ENCODE results near the gene ZNF397.

The ZNF397 gene

GRCh38 chr18:35246831-35247230 is 6.0 kb downstream of the ZNF397 start:
- DNase-seq (ENCODE audit: low read depth): no peak
- H3K4me1 ChIP-seq (ENCODE audit: control insufficient read depth, insufficient read depth, low read length): peaks cover 14% of the 10 kb centered on the region
- H3K4me3 ChIP-seq (ENCODE audit: low read length): peak overlapping the region; percentile 47
- H3K9me3 ChIP-seq (ENCODE audit: control insufficient read depth, low read length): peaks cover 91% of the 10 kb centered on the region
- peaks cover 91% of the 10 kb centered on the region for H3K36me3 ChIP-seq (ENCODE audit: control insufficient read depth, insufficient read depth, low read length, severe bottlenecking)
- no peak overlapping the region for H3K9ac ChIP-seq (ENCODE audit: low read length)
- no peaks in the 10 kb centered on the region for H3K27me3 ChIP-seq (replicated peaks; ENCODE audit: control insufficient read depth, insufficient read depth, low read length)

GRCh38 chr18:35247412-35248249 is 6.8 kb downstream of the ZNF397 start:
- Histone ChIP-seq H3K9me3 (ENCODE audit: control insufficient read depth, low read length) (peaks cover 94% of the 10 kb centered on the region), H3K36me3 (ENCODE audit: control insufficient read depth, insufficient read depth, low read length, severe bottlenecking) (peaks cover 94% of the 10 kb centered on the region)

GRCh38 chr18:35248429-35248828 is 7.6 kb downstream of the ZNF397 start:
- H3K9me3 ChIP-seq (ENCODE audit: control insufficient read depth, low read length): peaks cover 94% of the 10 kb centered on the region
- no peak overlapping the region for H3K9ac ChIP-seq (ENCODE audit: low read length)
- H3K36me3 ChIP-seq (ENCODE audit: control insufficient read depth, insufficient read depth, low read length, severe bottlenecking): peaks cover 94% of the 10 kb centered on the region
- DNase-seq (ENCODE audit: low read depth): no peak
- H3K4me3 ChIP-seq (ENCODE audit: low read length): no peak overlapping the region
- no peaks in the 10 kb centered on the region for H3K27me3 ChIP-seq (replicated peaks; ENCODE audit: control insufficient read depth, insufficient read depth, low read length)
- peaks cover 6% of the 10 kb centered on the region for H3K4me1 ChIP-seq (ENCODE audit: control insufficient read depth, insufficient read depth, low read length)

More at GRCh38 chr18:35247412-35248249, 6.8 kb downstream of the ZNF397 start:
- Histone ChIP-seq H3K9ac (ENCODE audit: low read length) (no peak overlapping the region), H3K4me1 (ENCODE audit: control insufficient read depth, insufficient read depth, low read length) (peaks cover 6% of the 10 kb centered on the region), H3K4me3 (ENCODE audit: low read length) (peak overlapping the region; percentile 47), H3K27me3 (replicated peaks; ENCODE audit: control insufficient read depth, insufficient read depth, low read length) (no peaks in the 10 kb centered on the region)
- DNase-seq (ENCODE audit: low read depth): no peak

GRCh38 chr18:35252466-35252865 is 11.6 kb downstream of the ZNF397 start:
- Histone ChIP-seq H3K27me3 (replicated peaks; ENCODE audit: control insufficient read depth, insufficient read depth, low read length) (no peaks in the 10 kb centered on the region), H3K9ac (ENCODE audit: low read length) (no peak overlapping the region), H3K4me3 (ENCODE audit: low read length) (peak overlapping the region; percentile 37), H3K4me1 (ENCODE audit: control insufficient read depth, insufficient read depth, low read length) (no peaks in the 10 kb centered on the region), H3K9me3 (ENCODE audit: control insufficient read depth, low read length) (peaks cover 79% of the 10 kb centered on the region), H3K36me3 (ENCODE audit: control insufficient read depth, insufficient read depth, low read length, severe bottlenecking) (peaks cover 76% of the 10 kb centered on the region)
- DNase-seq (ENCODE audit: low read depth): no peak

GRCh38 chr18:35253655-35254287 is 12.9 kb downstream of the ZNF397 start:
- Histone ChIP-seq H3K9ac (ENCODE audit: low read length) (no peak overlapping the region), H3K27me3 (replicated peaks; ENCODE audit: control insufficient read depth, insufficient read depth, low read length) (no peaks in the 10 kb centered on the region), H3K4me3 (ENCODE audit: low read length) (peak overlapping the region; percentile 37), H3K9me3 (ENCODE audit: control insufficient read depth, low read length) (peaks cover 66% of the 10 kb centered on the region), H3K36me3 (ENCODE audit: control insufficient read depth, insufficient read depth, low read length, severe bottlenecking) (peaks cover 71% of the 10 kb centered on the region), H3K4me1 (ENCODE audit: control insufficient read depth, insufficient read depth, low read length) (no peaks in the 10 kb centered on the region)
- DNase-seq (ENCODE audit: low read depth): no peak

- no peaks in the 10 kb centered on the region for H3K4me1 ChIP-seq (ENCODE audit: control insufficient read depth, insufficient read depth, low read length)
- H3K9me3 ChIP-seq (ENCODE audit: control insufficient read depth, low read length): peaks cover 43% of the 10 kb centered on the region
- no peak for DNase-seq (ENCODE audit: low read depth)
- H3K27me3 ChIP-seq (replicated peaks; ENCODE audit: control insufficient read depth, insufficient read depth, low read length): no peaks in the 10 kb centered on the region
- no peak overlapping the region for H3K9ac ChIP-seq (ENCODE audit: low read length)
- H3K4me3 ChIP-seq (ENCODE audit: low read length): no peak overlapping the region
- H3K36me3 ChIP-seq (ENCODE audit: control insufficient read depth, insufficient read depth, low read length, severe bottlenecking): peaks cover 62% of the 10 kb centered on the region
Observed at GRCh38 chr18:35256947-35257346, 16.1 kb downstream of the ZNF397 start.

GRCh38 chr18:35264409-35264808 is 23.6 kb downstream of the ZNF397 start:
- DNase-seq (ENCODE audit: low read depth): no peak
- Histone ChIP-seq H3K9ac (ENCODE audit: low read length) (no peak overlapping the region), H3K4me3 (ENCODE audit: low read length) (no peak overlapping the region), H3K9me3 (ENCODE audit: control insufficient read depth, low read length) (peaks cover 5% of the 10 kb centered on the region), H3K4me1 (ENCODE audit: control insufficient read depth, insufficient read depth, low read length) (no peaks in the 10 kb centered on the region), H3K36me3 (ENCODE audit: control insufficient read depth, insufficient read depth, low read length, severe bottlenecking) (peaks cover 38% of the 10 kb centered on the region), H3K27me3 (replicated peaks; ENCODE audit: control insufficient read depth, insufficient read depth, low read length) (no peaks in the 10 kb centered on the region)

GRCh38 chr18:35267161-35267651 is 26.4 kb downstream of the ZNF397 start:
- DNase-seq (ENCODE audit: low read depth): no peak
- Histone ChIP-seq H3K4me1 (ENCODE audit: control insufficient read depth, insufficient read depth, low read length) (no peaks in the 10 kb centered on the region), H3K4me3 (ENCODE audit: low read length) (peak overlapping the region; percentile 84), H3K9me3 (ENCODE audit: control insufficient read depth, low read length) (peaks cover 5% of the 10 kb centered on the region), H3K9ac (ENCODE audit: low read length) (peak overlapping the region; percentile 83), H3K27me3 (replicated peaks; ENCODE audit: control insufficient read depth, insufficient read depth, low read length) (no peaks in the 10 kb centered on the region), H3K36me3 (ENCODE audit: control insufficient read depth, insufficient read depth, low read length, severe bottlenecking) (peaks cover 20% of the 10 kb centered on the region)

GRCh38 chr18:35267809-35268208 is 27.0 kb downstream of the ZNF397 start:
- H3K4me1 ChIP-seq (ENCODE audit: control insufficient read depth, insufficient read depth, low read length): no peaks in the 10 kb centered on the region
- H3K4me3 ChIP-seq (ENCODE audit: low read length): peak overlapping the region; percentile 84
- peak overlapping the region; percentile 83 for H3K9ac ChIP-seq (ENCODE audit: low read length)
- H3K36me3 ChIP-seq (ENCODE audit: control insufficient read depth, insufficient read depth, low read length, severe bottlenecking): peaks cover 13% of the 10 kb centered on the region
- DNase-seq (ENCODE audit: low read depth): no peak
- H3K9me3 ChIP-seq (ENCODE audit: control insufficient read depth, low read length): peaks cover 5% of the 10 kb centered on the region
- H3K27me3 ChIP-seq (replicated peaks; ENCODE audit: control insufficient read depth, insufficient read depth, low read length): no peaks in the 10 kb centered on the region

- no peak overlapping the region for H3K9ac ChIP-seq (ENCODE audit: low read length)
- H3K4me3 ChIP-seq (ENCODE audit: low read length): no peak overlapping the region
- peaks cover 4% of the 10 kb centered on the region for H3K36me3 ChIP-seq (ENCODE audit: control insufficient read depth, insufficient read depth, low read length, severe bottlenecking)
- H3K27me3 ChIP-seq (replicated peaks; ENCODE audit: control insufficient read depth, insufficient read depth, low read length): no peaks in the 10 kb centered on the region
- H3K9me3 ChIP-seq (ENCODE audit: control insufficient read depth, low read length): peaks cover 5% of the 10 kb centered on the region
- DNase-seq (ENCODE audit: low read depth): no peak
- H3K4me1 ChIP-seq (ENCODE audit: control insufficient read depth, insufficient read depth, low read length): no peaks in the 10 kb centered on the region
Observed at GRCh38 chr18:35268821-35269220, 28.0 kb downstream of the ZNF397 start.

- Histone ChIP-seq H3K9ac (ENCODE audit: low read length) (no peak overlapping the region), H3K36me3 (ENCODE audit: control insufficient read depth, insufficient read depth, low read length, severe bottlenecking) (no peaks in the 10 kb centered on the region), H3K9me3 (ENCODE audit: control insufficient read depth, low read length) (peaks cover 5% of the 10 kb centered on the region), H3K4me1 (ENCODE audit: control insufficient read depth, insufficient read depth, low read length) (no peaks in the 10 kb centered on the region), H3K27me3 (replicated peaks; ENCODE audit: control insufficient read depth, insufficient read depth, low read length) (no peaks in the 10 kb centered on the region), H3K4me3 (ENCODE audit: low read length) (no peak overlapping the region)
- no peak for DNase-seq (ENCODE audit: low read depth)
Observed at GRCh38 chr18:35271656-35272055, 30.8 kb downstream of the ZNF397 start.

Data from adipocyte (in vitro differentiated cells).